ENCODE results near the gene GBE1. TPM values are rescaled to one million over a fixed set of nuclear protein-coding genes. Genes with fewer than 3 reads are reported as not detected.
"Not testable (repeated sequence)": the region's sequence is repeated elsewhere in the genome, so short reads cannot be mapped to it uniquely, and the experiment has no call there.

GBE1 gene
- total RNA-seq, 1 donor from 2014 or later: 11.3 TPM

- Mint-ChIP-seq H3K27me3 (ENCODE audit: unreplicated experiment) (no peaks in the 10 kb centered on the region), H3K36me3 (ENCODE audit: unreplicated experiment) (peaks cover 4% of the 10 kb centered on the region), H3K27ac (ENCODE audit: unreplicated experiment) (no peak overlapping the region), H3K9me3 (ENCODE audit: unreplicated experiment) (peaks cover 1% of the 10 kb centered on the region), H3K4me3 (ENCODE audit: unreplicated experiment) (no peak overlapping the region), H3K4me1 (ENCODE audit: low read depth, unreplicated experiment) (no peaks in the 10 kb centered on the region)
- no peak for TF ChIP-seq CTCF (IDR thresholded peaks at IDR 0.05; ENCODE audit: partially characterized antibody, unreplicated experiment)
- DNase-seq: no peak
Observed at GRCh38 chr3:81497572-81498251, 263.7 kb downstream of the GBE1 start.

- no peak overlapping the region for H3K27ac Mint-ChIP-seq (ENCODE audit: unreplicated experiment)
- peaks cover 4% of the 10 kb centered on the region for H3K36me3 Mint-ChIP-seq (ENCODE audit: unreplicated experiment)
- no peak overlapping the region for H3K4me3 Mint-ChIP-seq (ENCODE audit: unreplicated experiment)
- no peaks in the 10 kb centered on the region for H3K27me3 Mint-ChIP-seq (ENCODE audit: unreplicated experiment)
- DNase-seq: no peak
- H3K4me1 Mint-ChIP-seq (ENCODE audit: low read depth, unreplicated experiment): no peaks in the 10 kb centered on the region
- peaks cover 1% of the 10 kb centered on the region for H3K9me3 Mint-ChIP-seq (ENCODE audit: unreplicated experiment)
- TF ChIP-seq CTCF (IDR thresholded peaks at IDR 0.05; ENCODE audit: partially characterized antibody, unreplicated experiment): no peak
Observed at GRCh38 chr3:81496407-81497104, 264.9 kb downstream of the GBE1 start.

GRCh38 chr3:81492471-81492870 is 269.0 kb downstream of the GBE1 start:
- H3K36me3 Mint-ChIP-seq (ENCODE audit: unreplicated experiment); H3K27ac Mint-ChIP-seq (ENCODE audit: unreplicated experiment); H3K4me3 Mint-ChIP-seq (ENCODE audit: unreplicated experiment); DNase-seq; H3K4me1 Mint-ChIP-seq (ENCODE audit: low read depth, unreplicated experiment); H3K9me3 Mint-ChIP-seq (ENCODE audit: unreplicated experiment); H3K27me3 Mint-ChIP-seq (ENCODE audit: unreplicated experiment): not testable (repeated sequence)

- peaks cover 5% of the 10 kb centered on the region for H3K4me1 Mint-ChIP-seq (ENCODE audit: low read depth, unreplicated experiment)
- no peaks in the 10 kb centered on the region for H3K27me3 Mint-ChIP-seq (ENCODE audit: unreplicated experiment)
- H3K36me3 Mint-ChIP-seq (ENCODE audit: unreplicated experiment): no peaks in the 10 kb centered on the region
- TF ChIP-seq CTCF (IDR thresholded peaks at IDR 0.05; ENCODE audit: partially characterized antibody, unreplicated experiment): no peak
- no peak overlapping the region for H3K27ac Mint-ChIP-seq (ENCODE audit: unreplicated experiment)
- peaks cover 1% of the 10 kb centered on the region for H3K9me3 Mint-ChIP-seq (ENCODE audit: unreplicated experiment)
- no peak for DNase-seq
- H3K4me3 Mint-ChIP-seq (ENCODE audit: unreplicated experiment): no peak overlapping the region
Observed at GRCh38 chr3:81492040-81492439, 269.4 kb downstream of the GBE1 start.

- Mint-ChIP-seq H3K4me3 (ENCODE audit: unreplicated experiment) (no peak overlapping the region), H3K4me1 (ENCODE audit: low read depth, unreplicated experiment) (peaks cover 5% of the 10 kb centered on the region), H3K27me3 (ENCODE audit: unreplicated experiment) (no peaks in the 10 kb centered on the region), H3K36me3 (ENCODE audit: unreplicated experiment) (no peaks in the 10 kb centered on the region), H3K27ac (ENCODE audit: unreplicated experiment) (peak overlapping the region; percentile 60), H3K9me3 (ENCODE audit: unreplicated experiment) (peaks cover 1% of the 10 kb centered on the region)
- TF ChIP-seq CTCF (IDR thresholded peaks at IDR 0.05; ENCODE audit: partially characterized antibody, unreplicated experiment): peak; percentile 96
- peak; percentile 86 for DNase-seq
Observed at GRCh38 chr3:81490541-81491288, 270.7 kb downstream of the GBE1 start.
